OCI-LY7 (cell line): Measurements from ENCODE around the gene PPFIA4. TPM values are rescaled to one million over a fixed set of nuclear protein-coding genes. Genes with fewer than 3 reads are reported as not detected.

ENCODE experiments used
- BruUV-seq: library from RNA; stranded (reverse); fragments of 400-500 nt; replicated peaks from 2 replicates; lab custom pipeline; 2021; lab: Mats Ljungman, UMichigan
- CTCF ChIA-PET: fragments of 300-600 bp; sonication (Branson Sonifier 250); formaldehyde crosslinking; loops from one replicate; lab custom pipeline; 2022; ENCODE audit warnings: antibody characterized with exemption; ENCODE audit not compliant: unreplicated experiment; lab: Charles Lee
- POLR2A ChIA-PET: fragments of 300-600 bp; sonication (Branson Sonifier 250); formaldehyde crosslinking; loops from one replicate; lab custom pipeline; 2022; ENCODE audit warnings: antibody characterized with exemption; lab: Charles Lee
- DNase-seq: peaks from one replicate; pipeline ENCODE4 v3.0.0-alpha.2; 2015; ENCODE audit warnings: low spot score
- H2AFZ ChIP-seq: fragments of 200-600 bp; sonication (generic), shearing (Covaris generic); 2 replicates; pipeline ENCODE4 v1.6.1; 2014; ENCODE audit warnings: mild to moderate bottlenecking, antibody characterized with exemption, low read length, moderate library complexity
- H3K27ac ChIP-seq: fragments of 200-600 bp; sonication (generic); 2 replicates; pipeline ENCODE4 v1.5.1; 2014; ENCODE audit warnings: mixed run types, low read depth, mild to moderate bottlenecking, moderate library complexity, low read length, inconsistent platforms; ENCODE audit not compliant: poor library complexity, severe bottlenecking
- H3K36me3 ChIP-seq: fragments of 200-600 bp; sonication (generic); 2 replicates; pipeline ENCODE4 v1.6.1; 2014; ENCODE audit warnings: mild to moderate bottlenecking, antibody characterized with exemption, low read length, moderate library complexity, mixed read lengths; ENCODE audit not compliant: insufficient read depth
- H3K4me1 ChIP-seq: fragments of 200-600 bp; sonication (generic); 2 replicates; pipeline ENCODE4 v1.5.1; 2014; ENCODE audit warnings: mild to moderate bottlenecking, low read length; ENCODE audit not compliant: insufficient read depth, poor library complexity, severe bottlenecking
- H3K4me2 ChIP-seq: fragments of 200-600 bp; sonication (generic); 2 replicates; pipeline ENCODE4 v1.6.1; 2014; ENCODE audit warnings: mild to moderate bottlenecking, low read length
- H3K4me3 ChIP-seq: fragments of 200-600 bp; sonication (generic); 2 replicates; pipeline ENCODE4 v1.5.1; 2014; ENCODE audit warnings: mild to moderate bottlenecking, low read depth, low read length; ENCODE audit not compliant: poor library complexity, severe bottlenecking
- H3K79me2 ChIP-seq: fragments of 200-600 bp; sonication (generic); 2 replicates; pipeline ENCODE4 v1.6.1; 2016; ENCODE audit warnings: low read depth, mild to moderate bottlenecking, low read length, moderate library complexity, mixed read lengths; ENCODE audit not compliant: insufficient read depth
- H3K9me2 ChIP-seq: fragments of 200-600 bp; sonication (generic); 2 replicates; pipeline ENCODE4 v1.6.1; 2016; ENCODE audit warnings: mild to moderate bottlenecking, low read length, mixed read lengths; ENCODE audit not compliant: insufficient read depth
- H3K9me3 ChIP-seq: fragments of 200-600 bp; sonication (generic); 2 replicates; pipeline ENCODE4 v1.6.1; 2014; ENCODE audit warnings: mild to moderate bottlenecking, mixed run types, low read length, mixed read lengths
- H4K20me1 ChIP-seq: fragments of 200-600 bp; sonication (generic); 2 replicates; pipeline ENCODE4 v1.6.1; 2014; ENCODE audit warnings: mild to moderate bottlenecking, antibody characterized with exemption, low read length, moderate library complexity, mixed read lengths; ENCODE audit not compliant: insufficient read depth
- EZH2phosphoT487 ChIP-seq: fragments of 200-600 bp; sonication (generic); IDR thresholded peaks from 2 replicates; pipeline ENCODE4 v1.6.1; 2018; ENCODE audit warnings: low read depth, borderline replicate concordance, mild to moderate bottlenecking, mixed run types, antibody characterized with exemption, low read length, moderate library complexity, mixed read lengths
- intact Hi-C: fragments of 100-400 bp; cut with micrococcal nuclease; formaldehyde crosslinking; loops from one replicate; pipeline ENCODE4 v1.10.0; 2022; ENCODE audit not compliant: unreplicated experiment
- total RNA-seq, 2 experiments: library from RNA; depleted of rRNA in 1 of 2; stranded (reverse); fragments of >200 nt in 1 of 2; shearing (Covaris generic) in 1 of 2; gene quantifications; 2 replicates each; pipeline ENCODE4 v1.2.3, GENCODE V29; 2014 to 2022
- TF ChIP-seq, protein P1 (sequence below): fragments of 200-600 bp; sonication (generic); conservative IDR thresholded peaks from 2 replicates; pipeline ENCODE4 v1.5.1; 2014; ENCODE audit warnings: mild to moderate bottlenecking, antibody characterized with exemption, low read length, moderate library complexity, mixed read lengths

PPFIA4 gene
- total RNA-seq, 2 experiments from 2014 or later, result 0.03 to 2.7 TPM

DNA sequence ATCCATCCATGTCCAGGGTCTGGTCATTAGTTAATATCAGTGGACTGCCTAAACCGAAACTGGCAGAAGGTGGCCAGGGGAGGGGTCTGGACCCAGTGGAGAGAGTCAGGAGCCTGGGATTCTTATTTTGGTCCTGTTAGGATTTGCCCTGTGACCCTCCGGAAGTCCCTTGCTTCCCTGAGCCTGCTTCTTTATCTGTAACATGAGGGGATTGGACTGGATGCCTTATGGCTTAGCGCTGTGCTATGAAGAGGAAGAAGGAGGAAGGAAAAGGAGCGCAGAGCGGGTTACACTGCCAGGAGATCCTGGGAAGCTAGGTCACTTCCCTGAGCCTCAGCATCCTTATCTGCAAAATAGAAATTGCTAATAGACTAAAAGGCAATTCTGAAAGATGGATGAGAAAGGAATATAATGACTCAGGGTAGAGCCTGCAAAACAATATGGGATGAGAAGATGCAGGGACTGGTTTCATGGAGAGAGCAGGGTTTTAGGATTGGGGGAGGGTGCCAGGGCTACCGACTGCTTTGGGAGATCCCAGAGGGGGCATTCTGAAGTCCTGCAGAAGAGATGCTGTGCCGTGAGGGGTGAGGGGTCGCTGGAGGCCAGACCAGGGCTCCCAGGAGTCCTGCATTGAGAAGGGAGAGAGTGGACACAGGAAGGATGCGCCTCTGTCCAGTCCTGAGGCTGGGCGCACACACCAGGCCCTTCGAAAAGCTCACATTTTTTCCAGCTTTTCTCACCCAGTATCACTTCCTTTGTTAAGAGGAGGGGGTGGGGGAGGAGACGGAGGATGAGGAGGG lies 100.8 kb downstream of the PPFIA4 start:
- BruUV-seq, result no TSS peak
- TF ChIP-seq, protein P1, sequence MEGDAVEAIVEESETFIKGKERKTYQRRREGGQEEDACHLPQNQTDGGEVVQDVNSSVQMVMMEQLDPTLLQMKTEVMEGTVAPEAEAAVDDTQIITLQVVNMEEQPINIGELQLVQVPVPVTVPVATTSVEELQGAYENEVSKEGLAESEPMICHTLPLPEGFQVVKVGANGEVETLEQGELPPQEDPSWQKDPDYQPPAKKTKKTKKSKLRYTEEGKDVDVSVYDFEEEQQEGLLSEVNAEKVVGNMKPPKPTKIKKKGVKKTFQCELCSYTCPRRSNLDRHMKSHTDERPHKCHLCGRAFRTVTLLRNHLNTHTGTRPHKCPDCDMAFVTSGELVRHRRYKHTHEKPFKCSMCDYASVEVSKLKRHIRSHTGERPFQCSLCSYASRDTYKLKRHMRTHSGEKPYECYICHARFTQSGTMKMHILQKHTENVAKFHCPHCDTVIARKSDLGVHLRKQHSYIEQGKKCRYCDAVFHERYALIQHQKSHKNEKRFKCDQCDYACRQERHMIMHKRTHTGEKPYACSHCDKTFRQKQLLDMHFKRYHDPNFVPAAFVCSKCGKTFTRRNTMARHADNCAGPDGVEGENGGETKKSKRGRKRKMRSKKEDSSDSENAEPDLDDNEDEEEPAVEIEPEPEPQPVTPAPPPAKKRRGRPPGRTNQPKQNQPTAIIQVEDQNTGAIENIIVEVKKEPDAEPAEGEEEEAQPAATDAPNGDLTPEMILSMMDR, result no peak
- no peak for TF ChIP-seq EZH2phosphoT487
- H3K79me2 ChIP-seq, result no peaks in the 10 kb centered on the region
- DNase-seq, result no peak
- H4K20me1 ChIP-seq, result no peaks in the 10 kb centered on the region
- no peak overlapping the region for H3K4me3 ChIP-seq
- ChIA-PET CTCF (interaction anchor here (0.6 kb wide), 1 partner anchor 18 kb away, joined by 3 read pairs; no protein-coding TSS in a partner anchor), POLR2A (no interaction called here)
- H3K4me1 ChIP-seq, result no peaks in the 10 kb centered on the region
- no peaks in the 10 kb centered on the region for H3K36me3 ChIP-seq
- no peak overlapping the region for H3K4me2 ChIP-seq
- H3K9me2 ChIP-seq, result no peaks in the 10 kb centered on the region
- intact Hi-C loops, result no loop called here
- H3K9me3 ChIP-seq, result no peaks in the 10 kb centered on the region
- no peak overlapping the region for H3K27ac ChIP-seq
- H2AFZ ChIP-seq, result no peak overlapping the region

DNA sequence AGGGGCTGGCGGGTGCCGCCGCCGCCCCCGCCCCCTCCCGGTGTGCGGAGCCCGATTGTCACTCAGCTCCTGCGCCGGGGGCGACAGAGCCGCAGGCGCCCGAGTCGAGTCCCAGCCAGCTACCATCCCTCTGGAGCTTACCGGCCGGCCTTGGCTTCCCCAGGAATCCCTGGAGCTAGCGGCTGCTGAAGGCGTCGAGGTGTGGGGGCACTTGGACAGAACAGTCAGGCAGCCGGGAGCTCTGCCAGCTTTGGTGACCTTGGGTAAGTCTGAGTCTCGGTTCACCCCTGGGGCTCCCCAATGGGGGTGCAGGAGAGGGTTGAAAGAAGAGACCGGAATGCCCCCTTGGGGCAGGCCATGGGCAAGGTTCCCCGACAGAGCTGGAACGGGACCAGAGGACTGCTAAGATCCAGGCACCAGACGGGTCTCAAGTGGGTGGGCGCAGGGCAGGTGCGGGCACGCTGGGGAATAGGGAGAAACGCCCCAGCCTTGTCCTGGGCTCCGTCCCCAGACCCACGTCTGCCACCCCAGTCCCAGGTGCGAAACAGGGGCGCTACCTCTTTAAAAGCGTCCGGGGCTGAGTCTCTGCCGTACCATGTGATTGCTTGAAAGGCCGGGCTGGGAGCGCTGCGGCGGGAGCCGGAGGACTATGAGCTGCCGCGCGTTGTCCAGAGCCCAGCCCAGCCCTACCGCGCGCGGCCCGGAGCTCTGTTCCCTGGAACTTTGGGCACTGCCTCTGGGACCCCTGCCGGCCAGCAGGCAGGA lies 101.6 kb downstream of the PPFIA4 start, which contains the start of gene ADORA1:
Gene ADORA1 (plus strand): TSS at position 61 of the 765 bp plus-strand sequence. CDS start 1,116 bp downstream, outside the sequence.
- H3K27ac ChIP-seq, result no peak within 1 kb of the TSS
- H3K4me1 ChIP-seq, result no peaks in the 10 kb centered on the region
- H3K9me2 ChIP-seq, result no peaks in the 10 kb centered on the region
- no TSS peak for BruUV-seq
- DNase-seq, result no peak
- no peak within 1 kb of the TSS for H2AFZ ChIP-seq
- H3K36me3 ChIP-seq, result no peaks in the 10 kb centered on the region
- no peaks in the 10 kb centered on the region for H4K20me1 ChIP-seq
- TF ChIP-seq, protein P1, result no peak
- no peak for TF ChIP-seq EZH2phosphoT487
- CTCF ChIA-PET, result interaction anchor here (0.6 kb wide), 1 partner anchor 17 kb away, joined by 3 read pairs; no protein-coding TSS in a partner anchor
- H3K9me3 ChIP-seq, result no peaks in the 10 kb centered on the region
- POLR2A ChIA-PET, result no interaction called here
- no peak within 1 kb of the TSS for H3K4me3 ChIP-seq
- intact Hi-C loops, result no loop called here
- H3K4me2 ChIP-seq, result no peak within 1 kb of the TSS
- no peaks in the 10 kb centered on the region for H3K79me2 ChIP-seq
